HG02763 (cell line): ENCODE data around the gene MPHOSPH9.

ENCODE experiments used
- ATAC-seq: cut with Tn5 transposase; IDR thresholded peaks from one replicate; pipeline ENCODE4 v1.9.1; 2021; ENCODE audit warnings: mild to moderate bottlenecking, moderate library complexity; ENCODE audit not compliant: unreplicated experiment

Gene MPHOSPH9

GRCh38 chr12:123104809-123105208 lies 128.1 kb downstream of the MPHOSPH9 start:
- ATAC-seq: no peak
